HG03565 (cell line): Measurements from ENCODE around the gene IVNS1ABP.
"Not testable (repeated sequence)": the region's sequence is repeated elsewhere in the genome, so short reads cannot be mapped to it uniquely, and the experiment has no call there.

ENCODE experiments used
- ATAC-seq: cut with Tn5 transposase; IDR thresholded peaks from one replicate; pipeline ENCODE4 v1.9.1; 2021; ENCODE audit warnings: mild to moderate bottlenecking, moderate library complexity; ENCODE audit not compliant: unreplicated experiment

Gene IVNS1ABP

DNA sequence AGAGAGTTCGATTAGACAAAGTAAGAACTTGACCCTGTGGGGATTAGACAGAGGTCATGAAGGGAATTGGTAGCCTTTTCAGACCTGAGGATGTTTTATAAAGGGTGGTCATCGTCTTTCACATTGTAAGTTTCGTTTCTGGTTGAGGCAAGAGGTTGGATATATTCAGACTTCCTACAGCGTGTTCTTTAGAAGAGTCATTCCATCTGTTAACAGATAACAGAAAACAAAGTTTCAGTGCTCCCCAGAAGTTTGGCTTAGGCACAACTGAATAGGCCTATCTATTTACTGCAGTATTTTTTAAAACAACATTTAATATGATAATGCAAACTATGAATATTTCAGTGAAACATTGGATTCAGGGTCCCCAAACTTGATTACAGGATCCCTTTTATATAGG is 17.1 kb upstream of the IVNS1ABP start:
- no peak for ATAC-seq

DNA sequence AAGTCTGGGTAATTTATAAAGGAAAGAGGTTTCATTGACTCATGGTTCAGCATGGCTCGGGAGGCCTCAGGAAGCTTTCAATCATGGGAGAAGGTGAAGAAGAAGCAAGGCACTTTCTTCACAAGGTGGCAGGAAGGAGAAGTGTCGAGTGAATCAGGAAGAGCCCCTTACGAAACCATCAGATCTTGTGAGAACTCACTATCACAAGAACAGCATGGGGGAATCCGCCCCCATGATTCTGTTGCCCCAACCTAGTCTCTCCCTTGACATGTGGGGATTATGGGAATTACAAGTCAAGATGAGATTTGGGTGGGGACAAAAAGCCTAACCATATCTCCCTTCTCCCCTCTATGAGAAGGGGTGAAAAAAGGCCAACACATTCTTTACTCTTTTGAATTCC is 11.2 kb upstream of the IVNS1ABP start:
- no peak for ATAC-seq

DNA sequence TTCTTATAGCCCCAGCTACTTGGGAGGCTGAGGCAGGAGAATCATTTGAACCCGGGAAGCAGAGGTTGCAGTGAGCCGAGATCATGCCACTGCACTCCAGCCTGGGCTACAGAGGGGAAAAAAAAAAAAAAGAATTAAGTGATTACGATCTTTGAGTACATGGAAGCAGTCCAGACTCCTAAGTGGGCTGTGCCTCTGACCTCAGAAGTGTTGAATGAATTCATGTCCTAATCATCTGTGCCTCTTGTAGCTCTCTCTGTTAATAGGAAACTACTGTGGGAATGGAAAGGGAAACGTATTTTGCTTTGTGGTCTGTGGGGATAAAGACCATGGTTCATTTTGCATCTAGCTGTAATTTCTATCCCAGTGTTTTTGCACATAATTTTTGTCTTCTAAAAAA is 8.4 kb upstream of the IVNS1ABP start:
- ATAC-seq: no peak

DNA sequence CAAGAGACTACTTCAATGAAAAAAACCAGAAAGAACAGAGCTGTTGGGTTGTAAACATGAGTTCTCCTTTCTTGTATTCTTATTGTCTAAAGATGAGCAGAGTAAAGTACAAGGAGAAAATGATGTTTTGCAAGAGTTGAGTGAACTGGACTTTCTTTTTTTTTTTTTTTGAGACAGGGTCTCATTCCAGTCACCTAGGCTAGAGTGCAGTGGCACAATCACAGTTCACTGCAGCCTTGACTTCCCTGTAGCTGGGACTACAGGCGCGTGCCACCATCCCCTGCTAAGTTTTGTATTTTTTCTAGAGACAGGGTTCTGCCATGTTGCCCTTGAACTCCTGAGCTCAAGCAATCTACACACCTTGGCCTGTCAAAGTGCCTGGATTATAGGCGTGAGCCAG is 7.1 kb upstream of the IVNS1ABP start:
- no peak for ATAC-seq

DNA sequence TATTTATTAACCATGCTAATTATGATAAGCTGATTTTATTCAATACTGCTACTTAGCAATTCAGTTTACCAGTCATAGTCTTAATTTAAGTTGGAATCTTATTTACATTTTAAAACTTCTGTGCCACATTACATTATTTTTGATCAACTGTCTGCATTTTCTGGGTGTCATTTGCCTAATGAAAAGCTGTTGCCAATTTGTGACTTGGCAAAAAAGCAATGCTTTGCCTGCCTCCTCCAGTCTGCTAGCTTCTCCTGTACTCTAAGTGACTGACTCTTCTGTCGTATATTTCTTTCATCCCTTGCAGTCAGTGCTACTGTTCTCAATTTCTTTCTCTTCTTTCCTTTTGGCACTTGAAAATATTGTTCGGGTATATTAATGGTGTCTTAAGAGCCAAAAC is 5.6 kb upstream of the IVNS1ABP start:
- no peak for ATAC-seq

DNA sequence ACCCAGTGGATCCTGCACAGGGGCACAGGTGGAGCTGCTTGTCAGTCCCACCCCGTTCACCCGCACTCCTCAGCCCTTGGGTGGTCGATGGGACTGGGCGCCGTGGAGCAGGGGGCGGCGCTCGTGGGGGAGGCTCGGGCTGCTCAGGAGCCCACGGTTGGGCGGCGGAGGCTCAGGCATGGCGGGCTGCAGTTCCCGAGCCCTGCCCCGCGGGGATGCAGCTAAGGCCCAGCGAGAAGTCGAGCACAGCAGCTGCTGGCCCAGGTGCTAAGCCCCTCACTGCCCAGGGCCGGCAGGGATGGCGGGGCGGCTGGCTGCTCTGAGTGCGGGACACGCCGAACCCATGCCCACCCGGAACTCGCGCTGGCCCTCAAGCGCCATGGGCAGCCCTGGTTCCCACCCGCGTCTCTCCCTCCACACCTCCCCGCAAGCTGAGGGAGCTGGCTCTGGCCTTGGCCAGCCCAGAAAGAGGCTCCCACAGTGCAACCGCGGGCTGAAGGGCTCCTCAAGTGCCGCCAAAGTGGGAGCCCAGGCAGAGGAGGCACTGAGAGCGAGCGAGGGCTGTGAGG is 4.7 kb upstream of the IVNS1ABP start:
- not testable (repeated sequence) for ATAC-seq

DNA sequence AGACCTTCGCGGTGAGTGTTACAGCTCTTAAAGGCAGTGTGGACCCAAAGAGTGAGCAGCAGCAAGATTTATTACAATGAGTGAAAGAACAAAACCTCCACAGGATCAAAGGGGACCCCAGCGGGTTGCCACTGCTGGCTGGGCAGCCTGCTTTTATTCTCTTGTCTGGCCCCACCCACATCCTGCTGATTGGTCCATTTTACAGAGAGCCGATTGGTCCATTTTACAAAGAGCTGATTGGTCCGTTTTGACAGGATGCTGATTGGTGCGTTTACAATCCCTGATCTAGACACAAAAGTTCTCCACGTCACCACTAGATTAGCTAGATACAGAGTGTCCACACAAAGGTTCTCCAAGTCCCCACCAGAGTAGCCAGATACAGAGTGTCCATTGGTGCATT is 4.1 kb upstream of the IVNS1ABP start:
- not testable (repeated sequence) for ATAC-seq

DNA sequence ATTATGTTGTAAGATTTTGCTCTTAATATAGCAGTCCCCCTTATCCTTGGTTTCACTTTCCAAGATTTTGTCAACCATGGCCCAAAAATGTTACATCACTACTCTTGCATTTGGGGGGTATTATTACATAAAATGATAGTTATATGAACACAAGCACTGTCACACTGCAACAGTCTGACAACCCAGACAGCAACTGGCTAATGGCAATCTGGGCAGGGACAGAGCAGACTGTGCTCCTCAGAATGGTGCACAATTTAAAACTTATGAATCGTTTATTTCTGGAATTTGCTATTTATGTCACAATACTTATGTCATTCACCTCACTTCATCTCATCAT is 2.1 kb upstream of the IVNS1ABP start:
- ATAC-seq: no peak

DNA sequence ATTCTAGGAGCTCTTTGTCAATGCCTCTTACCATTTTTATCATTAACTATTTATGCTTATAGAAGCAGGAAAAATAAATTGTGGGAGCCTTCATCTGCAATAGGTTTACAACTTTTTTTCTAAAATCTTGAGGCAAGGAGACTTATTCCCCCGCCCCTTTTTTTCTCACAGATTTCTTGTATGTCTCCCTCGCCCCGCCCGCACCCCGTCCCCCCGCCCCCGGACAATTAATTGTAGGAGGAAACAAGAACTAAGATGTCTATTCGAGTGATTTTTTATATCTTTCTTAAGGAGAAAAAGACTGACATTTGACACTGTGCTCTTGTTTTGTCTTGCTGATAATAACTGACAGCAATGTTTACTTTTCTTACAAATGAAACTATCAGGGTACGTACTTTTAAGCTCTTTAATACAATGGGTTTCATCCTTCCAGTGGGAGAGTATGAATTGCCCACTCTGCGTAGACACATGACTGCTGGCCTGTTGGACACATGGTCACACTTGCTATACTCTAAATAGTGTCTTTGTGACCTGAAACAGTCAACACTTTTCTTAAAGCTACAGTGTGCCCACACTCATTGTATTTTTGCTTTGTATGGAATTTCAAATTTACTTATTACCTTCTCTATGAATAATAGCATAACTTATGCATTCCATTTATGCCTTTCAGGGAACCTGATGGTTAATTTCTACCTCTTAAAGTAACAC is 1.5 kb upstream of the IVNS1ABP start:
- ATAC-seq: no peak

DNA sequence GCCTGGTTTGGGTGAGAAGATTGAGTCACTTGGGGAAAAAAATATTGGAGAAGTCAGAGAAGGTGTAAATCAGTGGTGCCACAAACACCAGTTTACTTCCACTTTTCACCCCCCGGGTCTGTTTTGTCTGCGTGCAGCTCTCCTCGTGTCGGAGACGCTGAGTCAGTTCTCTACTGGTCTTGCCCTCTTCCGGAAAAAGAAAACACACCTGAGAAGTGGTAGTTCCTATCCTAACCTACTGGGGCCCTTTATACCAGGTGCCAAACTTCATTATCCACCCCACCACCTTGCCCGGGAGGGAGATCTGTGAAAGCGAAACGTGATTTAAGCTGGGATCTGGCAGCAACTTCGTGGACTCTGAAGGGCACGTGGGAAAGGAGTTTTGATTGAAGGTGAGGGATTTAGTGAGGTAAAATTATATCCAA is 855 bp upstream of the IVNS1ABP start:
- ATAC-seq: peak; percentile 32

DNA sequence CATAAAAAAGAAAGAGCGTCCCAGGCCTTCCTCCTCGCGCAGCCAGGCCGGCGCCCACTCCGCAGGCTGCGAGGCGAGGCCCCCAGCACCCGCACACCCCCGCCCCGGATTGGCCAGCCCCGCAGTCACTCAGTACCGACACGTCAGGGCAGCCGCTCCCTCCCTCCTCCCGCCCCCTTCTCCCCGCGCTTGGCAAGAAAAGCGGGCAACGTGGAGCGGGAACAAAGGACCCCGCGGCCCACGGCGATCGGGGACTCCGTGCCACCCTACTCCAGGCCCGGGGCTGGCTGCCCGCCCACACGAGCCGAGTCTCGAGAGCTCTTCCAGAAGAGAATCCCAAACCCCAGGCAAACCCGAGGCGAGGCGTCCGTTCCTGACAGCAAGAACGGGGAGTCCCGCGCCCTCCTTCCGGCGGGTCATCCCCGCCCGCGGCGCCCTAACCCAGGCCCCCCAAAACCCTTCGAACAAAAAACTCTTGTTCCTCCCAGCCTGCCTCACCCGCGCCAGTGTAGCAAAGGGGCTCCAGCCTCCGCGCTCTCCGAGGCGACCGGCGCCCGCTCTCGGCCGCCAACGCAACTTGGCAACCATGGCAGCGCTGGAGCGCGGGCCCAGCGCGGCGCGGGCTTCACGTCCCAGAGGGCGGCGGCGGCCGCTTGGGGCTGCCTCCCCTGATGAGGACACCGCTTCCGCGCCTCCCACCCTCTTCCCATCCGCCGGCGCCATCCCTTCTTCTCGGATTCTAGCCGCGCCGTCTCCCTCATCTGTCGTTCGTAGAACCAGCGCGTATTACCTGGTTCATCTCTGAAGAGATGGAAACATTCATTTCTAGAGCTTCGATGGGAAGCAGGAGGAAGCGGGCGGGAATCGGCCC is 645 bp downstream of the IVNS1ABP start:
- peak; percentile 34 for ATAC-seq

DNA sequence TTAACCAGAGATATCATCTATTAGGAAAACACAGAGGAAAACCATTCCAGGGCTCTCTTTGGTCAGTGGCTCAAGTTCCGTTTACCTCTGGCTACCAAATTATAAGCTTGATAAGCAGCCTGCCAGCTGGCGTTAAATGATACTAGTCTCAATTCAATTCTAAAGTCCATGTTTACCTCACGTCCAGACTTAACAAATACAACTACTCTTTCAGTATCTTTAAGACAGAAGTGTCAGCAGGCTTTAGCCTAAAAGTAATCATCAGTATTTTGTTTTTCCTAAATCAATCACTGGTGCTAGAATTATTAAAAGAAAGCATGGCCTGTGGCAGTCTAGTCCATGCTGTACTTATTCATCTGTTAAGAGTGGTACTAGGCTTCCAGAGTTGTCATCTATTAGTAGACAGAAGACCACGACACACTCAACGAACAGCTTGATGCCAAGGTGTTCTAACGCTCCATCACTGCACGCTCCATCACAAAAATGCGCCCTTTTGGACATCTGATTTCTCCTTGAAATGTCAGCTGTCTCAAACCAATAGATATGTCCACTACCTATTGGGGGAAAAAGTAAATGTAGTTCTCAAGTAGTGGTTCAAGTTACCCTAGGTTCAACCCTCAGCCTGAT is 1.5 kb downstream of the IVNS1ABP start:
- no peak for ATAC-seq

DNA sequence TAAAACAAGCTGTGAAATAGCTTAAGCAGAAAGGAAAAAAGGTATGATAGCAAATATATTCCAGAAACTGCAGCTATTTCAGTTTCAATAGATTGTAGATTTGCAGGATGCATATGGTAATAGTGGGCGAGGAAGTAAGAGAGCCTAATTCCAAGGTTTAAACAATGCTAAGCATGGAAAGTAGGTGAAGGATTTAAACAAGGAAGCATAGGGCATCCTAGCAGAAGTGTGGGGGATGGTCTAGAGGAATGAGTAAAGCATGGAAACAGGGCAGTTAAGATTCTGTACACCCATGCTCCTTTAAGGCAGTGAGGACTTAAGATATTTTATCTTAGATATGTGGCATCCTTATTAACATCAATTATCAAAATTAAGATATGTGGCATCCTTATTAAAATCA is 2.6 kb downstream of the IVNS1ABP start:
- no peak for ATAC-seq

DNA sequence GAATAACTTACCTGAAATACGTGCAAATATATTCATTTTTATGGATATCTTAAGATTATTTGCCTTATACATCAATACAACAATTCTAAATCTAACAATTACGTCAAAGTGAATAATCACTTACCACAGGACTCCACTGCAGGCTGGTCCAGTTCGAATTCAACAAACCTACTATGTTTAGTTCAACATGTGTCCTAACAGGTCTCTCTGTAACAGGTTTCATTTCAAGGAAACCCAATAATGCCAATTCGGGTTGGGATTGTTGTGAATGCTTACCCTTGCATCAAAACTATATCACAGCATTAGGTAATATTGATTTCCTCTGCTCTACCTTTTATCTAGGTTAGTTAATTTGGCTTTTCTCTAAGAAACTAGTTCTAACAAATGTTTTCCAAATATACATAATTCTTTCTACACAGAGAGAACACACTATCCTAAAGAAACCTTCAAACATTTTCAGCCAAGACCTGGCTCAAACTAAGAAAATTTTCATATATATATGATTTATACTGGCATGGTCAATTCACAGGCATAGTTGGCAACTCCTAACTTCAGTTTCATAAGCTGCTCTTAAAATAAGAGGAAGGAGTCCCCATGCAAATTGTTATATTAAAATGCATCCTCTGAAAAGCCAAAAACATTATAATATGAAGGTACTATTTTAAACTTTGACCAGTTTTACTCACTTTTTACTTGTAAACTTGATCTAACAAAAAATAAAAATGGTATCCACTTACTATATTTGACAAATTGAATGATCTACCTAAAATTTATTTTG is 4.5 kb downstream of the IVNS1ABP start:
- no peak for ATAC-seq

DNA sequence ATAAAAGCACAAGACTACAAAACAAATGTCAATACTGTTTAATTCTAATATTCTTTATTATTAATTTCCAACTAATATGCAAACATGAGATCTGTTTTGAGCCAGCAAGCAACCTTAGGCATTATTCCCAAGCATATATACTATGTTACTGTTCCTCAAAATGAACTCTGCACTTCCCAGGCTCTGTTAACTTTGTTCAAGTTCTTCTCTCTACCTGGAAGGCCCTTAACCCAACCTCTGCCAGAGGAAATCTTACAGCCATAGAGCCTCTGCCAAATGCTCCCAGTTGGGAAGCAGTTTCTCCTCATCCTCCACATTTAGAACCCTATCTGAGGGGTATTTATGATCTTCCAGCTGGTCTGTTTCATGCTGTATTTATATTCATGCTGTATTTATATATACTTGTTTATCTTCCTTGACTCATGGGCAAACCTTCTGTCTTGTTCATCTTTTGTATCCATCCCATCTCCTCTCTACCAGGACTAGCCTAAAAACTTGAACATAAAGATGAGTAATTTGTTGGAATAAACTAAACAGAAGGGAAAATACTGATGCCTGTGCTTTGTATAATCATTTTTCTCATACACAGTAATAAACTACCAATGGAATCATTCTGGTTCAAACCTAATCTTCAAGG is 5.3 kb downstream of the IVNS1ABP start:
- ATAC-seq: no peak

DNA sequence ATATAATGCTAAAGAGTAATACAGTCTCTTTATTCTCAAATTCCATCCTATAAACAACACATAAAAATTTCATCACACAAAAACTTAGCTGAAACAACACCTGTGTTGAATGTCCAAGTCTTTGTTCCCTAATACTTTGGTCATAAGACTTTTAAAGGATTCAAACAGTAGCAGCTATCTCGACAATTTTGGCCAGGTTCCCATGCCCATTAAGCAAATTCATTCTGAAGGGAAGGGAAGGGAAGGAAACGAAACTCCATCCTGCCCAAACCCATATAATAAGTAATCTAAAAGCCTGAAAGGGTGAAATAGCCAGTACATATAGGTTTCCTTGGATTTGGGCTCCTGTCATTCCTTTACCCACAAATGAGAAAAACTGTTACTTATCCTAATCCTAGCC is 7.5 kb downstream of the IVNS1ABP start:
- ATAC-seq: no peak

DNA sequence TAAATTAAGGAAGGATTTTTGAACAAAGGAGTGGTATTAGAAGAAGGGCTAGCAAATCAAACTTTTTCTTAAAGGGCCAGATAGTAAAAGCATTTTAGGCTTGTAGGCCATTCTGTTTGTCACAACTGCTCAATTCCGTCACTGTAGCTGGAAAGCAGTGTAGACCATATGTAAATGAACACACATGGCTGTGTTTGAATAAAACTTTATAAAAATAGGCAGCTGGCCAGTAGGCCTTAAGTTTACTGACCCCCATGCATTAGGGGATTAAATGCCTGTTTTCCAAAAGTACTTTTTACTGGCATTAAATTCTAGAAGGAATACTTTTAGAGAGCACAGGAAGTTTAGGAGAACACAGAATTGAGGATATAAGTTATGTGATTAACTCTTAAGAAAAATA is 8.9 kb downstream of the IVNS1ABP start:
- ATAC-seq: no peak

DNA sequence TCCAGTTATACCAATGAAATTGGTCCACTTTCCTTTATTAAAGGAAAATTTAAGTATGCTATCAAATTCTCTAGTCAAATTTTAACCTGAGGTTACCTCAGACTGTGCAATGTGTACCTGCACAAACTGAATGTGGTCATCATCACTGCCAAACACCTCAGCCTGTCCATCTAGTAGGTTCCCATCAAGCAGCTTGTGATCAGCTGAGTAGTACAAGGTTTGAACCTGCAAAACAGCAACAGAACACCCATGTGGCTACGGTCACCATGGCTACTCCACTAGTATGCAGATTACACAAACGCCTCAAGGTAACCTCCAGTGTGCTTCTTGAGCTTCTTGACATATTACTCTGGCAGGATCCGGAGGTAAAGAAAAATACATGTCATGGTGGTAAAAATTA is 11.6 kb downstream of the IVNS1ABP start:
- no peak for ATAC-seq

DNA sequence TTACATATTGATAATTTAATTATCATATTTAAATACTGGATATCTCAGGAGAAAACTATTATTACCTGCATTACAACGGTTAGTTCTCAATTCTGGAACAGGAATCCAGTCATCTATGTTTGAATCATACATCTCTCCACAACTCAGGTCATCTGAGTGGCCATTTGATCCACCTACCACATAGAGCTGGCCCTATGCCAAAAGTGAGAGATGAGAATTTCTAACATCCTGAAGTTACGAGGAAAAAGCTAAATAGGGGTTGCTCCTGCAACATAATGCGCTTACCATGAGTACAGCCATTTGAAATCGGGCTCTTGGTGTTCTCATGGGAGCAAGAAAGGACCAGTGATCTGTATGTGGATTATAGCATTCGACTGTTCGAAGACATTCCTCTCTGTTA is 16.9 kb downstream of the IVNS1ABP start:
- ATAC-seq: no peak

DNA sequence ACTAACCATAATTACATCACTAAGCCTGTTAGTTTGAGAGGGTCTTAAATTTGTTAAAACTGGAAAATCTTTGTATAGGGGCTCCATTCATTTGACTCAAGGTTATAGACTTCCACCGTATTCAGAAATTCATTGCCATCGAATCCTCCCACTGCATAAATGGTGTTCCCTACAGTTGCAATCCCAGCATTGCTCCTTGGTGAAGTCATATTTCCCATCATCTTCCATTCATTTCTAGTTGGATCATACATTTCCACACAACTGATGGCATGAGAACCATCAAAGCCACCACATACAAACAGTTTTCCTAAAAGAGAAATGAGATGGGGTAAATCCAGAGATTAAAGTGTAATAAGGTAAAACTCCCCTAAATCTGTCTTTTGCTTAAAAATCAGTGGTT is 19.1 kb downstream of the IVNS1ABP start:
- no peak for ATAC-seq
